K562 (cell line): ENCODE data around the gene RNF32. TPM values are rescaled to one million over a fixed set of nuclear protein-coding genes. Genes with fewer than 3 reads are reported as not detected.

Experiments
- ARID1B ChIP-seq: fragments of 450-650 bp; IDR thresholded peaks from 2 replicates; pipeline ENCODE4 v1.6.1; 2016; ENCODE audit warnings: antibody characterized with exemption, mild to moderate bottlenecking, inconsistent platforms
- CBFA2T2 ChIP-seq: fragments of 450-650 bp; conservative IDR thresholded peaks from 2 replicates; pipeline ENCODE4 v1.6.1; 2017; ENCODE audit warnings: mild to moderate bottlenecking
- CREBBP ChIP-seq: IDR thresholded peaks from one replicate; pipeline ENCODE4 v1.6.1; 2012; ENCODE audit warnings: low read depth, mild to moderate bottlenecking, control low read depth, inconsistent platforms, low read length
- HDAC8 ChIP-seq: fragments of 450-650 bp; IDR thresholded peaks from 2 replicates; pipeline ENCODE4 v1.6.1; 2016; ENCODE audit warnings: mild to moderate bottlenecking, missing genetic modification characterization, moderate library complexity, missing compliant biosample characterization
- NCOA1 ChIP-seq: fragments of 450-650 bp; IDR thresholded peaks from 2 replicates; pipeline ENCODE4 v1.6.1; 2016; ENCODE audit warnings: low read depth
- SRSF7 ChIP-seq: fragments of 200-400 bp; formaldehyde crosslinking; optimal IDR thresholded peaks from 2 replicates; pipeline ENCODE3; 2017; ENCODE audit warnings: mild to moderate bottlenecking, low read depth, low read length
- TCF7 ChIP-seq: sonication (generic); IDR thresholded peaks from 2 replicates; pipeline ENCODE4 v1.6.1; 2016; ENCODE audit warnings: antibody characterized with exemption, borderline replicate concordance
- ZBTB43 ChIP-seq: sonication (generic); formaldehyde crosslinking; IDR thresholded peaks from 2 replicates; pipeline ENCODE4 v1.8.0; 2023; ENCODE audit warnings: mild to moderate bottlenecking, missing genetic modification reagents
- ZNF174 ChIP-seq: fragments of 250-450 bp; sonication (Bioruptor Pico); IDR thresholded peaks from 2 replicates; pipeline ENCODE4 v1.4.0; 2020; ENCODE audit warnings: mild to moderate bottlenecking
- ZNF347 ChIP-seq: fragments of 450-650 bp; formaldehyde crosslinking; IDR thresholded peaks from 2 replicates; pipeline ENCODE4 v1.4.0; 2020; ENCODE audit warnings: low read depth, mild to moderate bottlenecking, moderate library complexity
- ZNF445 ChIP-seq: fragments of 250-450 bp; sonication (Bioruptor Pico); IDR thresholded peaks from 2 replicates; pipeline ENCODE4 v1.4.0; 2020; ENCODE audit warnings: low read depth, mild to moderate bottlenecking, moderate library complexity
- ZNF699 ChIP-seq: fragments of 250-450 bp; sonication (Bioruptor Pico); IDR thresholded peaks from 2 replicates; pipeline ENCODE4 v1.8.0; 2021; ENCODE audit warnings: mild to moderate bottlenecking, moderate library complexity; ENCODE audit not compliant: insufficient replicate concordance
- polyA plus RNA-seq, 8 experiments: library from polyadenylated mRNA; depleted of rRNA in 4 of 8; stranded (reverse) in 5 of 8; unstranded in 3 of 8; fragments of >200 nt; fragmentation: Nextera tagmentation in 2 of 8; fragmentation: Illumina TruSeq in 1 of 8; extraction: Ambion mirVana in 2 of 8; extraction: Trizol in 1 of 8; gene quantifications; 2 replicates each; pipeline versions ENCODE4 v1.2.1 to v1.2.3, GENCODE V29; 2011 to 2014; ENCODE audit warnings: inconsistent platforms in 1 of 8, missing spikeins in 1 of 8
- total RNA-seq, 7 experiments: library from RNA; depleted of rRNA in 6 of 7; stranded (reverse); fragments of >200 nt in 6 of 7; fragmentation: Illumina TruSeq in 2 of 7; extraction: Trizol in 2 of 7; gene quantifications; 2 replicates each; pipeline versions ENCODE4 v1.2.1 to v1.2.3, GENCODE V29; 2011 to 2021; ENCODE audit warnings: low replicate concordance in 1 of 7
- TF ChIP-seq, protein P1 (sequence below): fragments of 250-450 bp; sonication (Bioruptor Pico); IDR thresholded peaks from 2 replicates; pipeline ENCODE4 v1.8.0; 2021; ENCODE audit warnings: borderline replicate concordance, mild to moderate bottlenecking, moderate library complexity; ENCODE audit not compliant: poor library complexity, severe bottlenecking

Gene RNF32
- total and polyA plus RNA-seq, 9 of the 15 experiments (the other 6 are each of a cell fraction or from before 2014, with no cell fraction given) = 2.6 to 7.0 (median 4.6) TPM

- TF ChIP-seq HDAC8 (tag) = no peak
- no peak for TF ChIP-seq SRSF7
- no peak for TF ChIP-seq ZNF174
- TF ChIP-seq ARID1B = peak; percentile 66
- TF ChIP-seq CREBBP = no peak
- TF ChIP-seq, protein P1, sequence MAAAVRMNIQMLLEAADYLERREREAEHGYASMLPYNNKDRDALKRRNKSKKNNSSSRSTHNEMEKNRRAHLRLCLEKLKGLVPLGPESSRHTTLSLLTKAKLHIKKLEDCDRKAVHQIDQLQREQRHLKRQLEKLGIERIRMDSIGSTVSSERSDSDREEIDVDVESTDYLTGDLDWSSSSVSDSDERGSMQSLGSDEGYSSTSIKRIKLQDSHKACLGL (CRISPR knock-in tag) = no peak
- no peak for TF ChIP-seq ZNF699 (CRISPR knock-in tag)
- no peak for TF ChIP-seq ZBTB43 (CRISPR knock-in tag)
- TF ChIP-seq ZNF347 = no peak
- no peak for TF ChIP-seq ZNF445
- peak; percentile 45 for TF ChIP-seq CBFA2T2
- TF ChIP-seq TCF7 = no peak
- no peak for TF ChIP-seq NCOA1
These were observed 31.3 kb upstream of the RNF32 start (continued) for GRCh38 chr7:156609010-156609877.
